PC-9 (cell line): ENCODE results near the gene SMIM21. TPM values are rescaled to one million over a fixed set of nuclear protein-coding genes. Genes with fewer than 3 reads are reported as not detected.

ENCODE experiments used
- BruUV-seq: library from RNA; stranded (reverse); fragments of 400-500 nt; replicated peaks from 2 replicates; lab custom pipeline; 2021; lab: Mats Ljungman, UMichigan
- CTCF ChIA-PET: fragments of 300-600 bp; sonication (Branson Sonifier 250); formaldehyde crosslinking; loops from one replicate; lab custom pipeline; 2022; ENCODE audit warnings: antibody characterized with exemption; lab: Charles Lee
- POLR2A ChIA-PET: fragments of 300-600 bp; sonication (Branson Sonifier 250); formaldehyde crosslinking; loops from one replicate; lab custom pipeline; 2022; ENCODE audit warnings: antibody characterized with exemption; ENCODE audit not compliant: unreplicated experiment; lab: Charles Lee
- DNase-seq, 2 experiments: peaks; one replicate each; pipeline versions ENCODE4 v3.0.0 to v3.0.0-alpha.2; 2015 to 2022; ENCODE audit warnings: mixed read lengths in 1 of 2
- H2AFZ ChIP-seq: fragments of 200-600 bp; sonication (generic); 2 replicates; pipeline ENCODE4 v1.8.1; 2017; ENCODE audit warnings: antibody characterized with exemption
- H3F3A ChIP-seq: fragments of 200-600 bp; sonication (generic); 2 replicates; pipeline ENCODE4 v1.8.1; 2017; ENCODE audit warnings: antibody characterized with exemption, mild to moderate bottlenecking, low read depth; ENCODE audit not compliant: insufficient read depth
- H3K27ac ChIP-seq: fragments of 200-600 bp; sonication (generic); 2 replicates; pipeline ENCODE4 v1.6.1; 2016; ENCODE audit warnings: mixed run types
- H3K27me3 ChIP-seq: fragments of 200-600 bp; sonication (generic); 2 replicates; pipeline ENCODE4 v1.6.1; 2016; ENCODE audit warnings: low read depth, mixed run types; ENCODE audit not compliant: insufficient read depth
- H3K36me3 ChIP-seq: fragments of 200-600 bp; sonication (generic); 2 replicates; pipeline ENCODE4 v1.6.1; 2016; ENCODE audit warnings: low read depth, mixed run types
- H3K4me1 ChIP-seq: fragments of 200-600 bp; sonication (generic); replicated peaks from 2 replicates; pipeline ENCODE4 v1.6.1; 2016; ENCODE audit warnings: mixed run types; ENCODE audit not compliant: insufficient read depth
- H3K4me2 ChIP-seq: fragments of 200-600 bp; sonication (generic); 2 replicates; pipeline ENCODE4 v1.6.1; 2017; ENCODE audit warnings: mixed run types
- H3K4me3 ChIP-seq: fragments of 200-600 bp; sonication (generic); 2 replicates; pipeline ENCODE4 v1.6.1; 2016; ENCODE audit warnings: mixed run types
- H3K79me2 ChIP-seq: fragments of 200-600 bp; sonication (generic); 2 replicates; pipeline ENCODE4 v1.6.1; 2017; ENCODE audit warnings: low read depth, mixed run types
- H3K9me2 ChIP-seq: fragments of 200-600 bp; sonication (generic); 2 replicates; pipeline ENCODE4 v1.8.1; 2017; ENCODE audit warnings: mild to moderate bottlenecking; ENCODE audit not compliant: insufficient read depth
- H3K9me3 ChIP-seq: fragments of 200-600 bp; sonication (generic); 2 replicates; pipeline ENCODE4 v1.8.1; 2016; ENCODE audit warnings: low read depth; ENCODE audit not compliant: insufficient read depth
- H4K20me1 ChIP-seq: fragments of 200-600 bp; sonication (generic); 2 replicates; pipeline ENCODE4 v1.8.1; 2017; ENCODE audit not compliant: insufficient read depth
- CTCF ChIP-seq: fragments of 200-600 bp; sonication (generic); conservative IDR thresholded peaks from 2 replicates; pipeline ENCODE4 v1.6.1; 2017; ENCODE audit warnings: mixed run types, antibody characterized with exemption, mild to moderate bottlenecking, moderate library complexity
- EZH2 ChIP-seq: fragments of 200-600 bp; sonication (generic); IDR thresholded peaks from 2 replicates; pipeline ENCODE4 v1.8.0; 2017; ENCODE audit warnings: antibody characterized with exemption, low read depth
- intact Hi-C: fragments of 100-400 bp; cut with micrococcal nuclease; formaldehyde crosslinking; loops from one replicate; pipeline ENCODE4 v1.10.0; 2022; ENCODE audit not compliant: unreplicated experiment
- total RNA-seq: library from RNA; stranded (reverse); gene quantifications from 2 replicates; pipeline ENCODE4 v1.2.3, GENCODE V29; 2021

SMIM21 gene
- total RNA-seq, 1 experiment from 2014 or later: not detected

GRCh38 chr18:75455249-75456198 is 28.0 kb upstream of the SMIM21 start:
- Histone ChIP-seq H3K27me3 (peaks cover 50% of the 10 kb centered on the region; the same call in 1 of the 2 replicates), H3K4me3 (no peak overlapping the region), H3K9me3 (no peaks in the 10 kb centered on the region), H3K27ac (no peak overlapping the region), H2AFZ (no peak overlapping the region), H3K9me2 (no peaks in the 10 kb centered on the region), H3K4me2 (no peak overlapping the region), H3K4me1 (no peaks in the 10 kb centered on the region), H3F3A (no peaks in the 10 kb centered on the region), H3K36me3 (no peaks in the 10 kb centered on the region), H4K20me1 (no peaks in the 10 kb centered on the region), H3K79me2 (no peaks in the 10 kb centered on the region)
- BruUV-seq: no TSS peak
- DNase-seq: no peak
- intact Hi-C loops: no loop called here
- CTCF ChIA-PET: no interaction called here
- POLR2A ChIA-PET: no interaction called here
- TF ChIP-seq EZH2: no peak
- TF ChIP-seq CTCF: no peak

DNA sequence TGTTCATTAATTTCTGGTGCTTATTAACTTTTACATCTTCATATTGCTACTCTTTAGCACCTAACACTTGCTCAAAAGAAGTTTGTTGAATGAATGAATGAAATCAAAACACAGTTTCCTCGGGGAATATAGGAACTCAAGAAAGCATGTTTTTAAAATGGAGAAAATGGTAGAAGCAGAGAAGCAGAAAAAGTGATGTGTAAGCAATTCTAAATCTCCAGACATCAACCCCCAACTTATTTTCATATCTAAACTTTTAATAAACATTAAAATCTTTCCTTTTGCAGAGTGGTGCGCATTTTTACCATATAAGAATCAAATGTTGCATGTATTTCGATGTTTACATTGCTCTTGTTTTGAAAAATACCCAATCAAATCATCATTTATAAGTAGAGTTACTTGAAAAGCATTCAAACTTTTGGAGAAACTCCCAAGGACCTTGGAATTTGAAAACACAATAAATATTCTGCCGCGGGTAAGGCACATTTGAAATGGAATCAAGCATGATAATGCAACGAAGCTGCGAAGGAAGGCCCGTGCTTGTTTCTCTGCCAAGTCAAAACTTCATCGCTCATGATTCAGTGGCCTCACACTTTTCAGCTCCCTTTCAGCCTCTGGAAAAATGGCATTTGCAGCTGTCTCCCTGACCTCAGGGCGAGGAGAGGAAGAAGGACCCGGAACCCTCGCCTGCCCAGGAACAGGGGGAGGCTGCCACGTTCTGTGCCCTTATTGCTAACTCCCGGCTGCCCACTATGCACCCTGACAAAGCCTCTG is 26.7 kb upstream of the SMIM21 start:
- intact Hi-C loops: no loop called here
- TF ChIP-seq EZH2 (no peak), CTCF (no peak)
- no peak overlapping the region for H2AFZ ChIP-seq
- ChIA-PET POLR2A (no interaction called here), CTCF (no interaction called here)
- no peak for DNase-seq
- H3K27ac ChIP-seq: no peak overlapping the region
- BruUV-seq: no TSS peak
- H3K36me3 ChIP-seq: no peaks in the 10 kb centered on the region
- H3K4me2 ChIP-seq: no peak overlapping the region
- H3K9me2 ChIP-seq: no peaks in the 10 kb centered on the region
- no peaks in the 10 kb centered on the region for H3K79me2 ChIP-seq
- H4K20me1 ChIP-seq: no peaks in the 10 kb centered on the region
- peaks cover 39% of the 10 kb centered on the region; the same call in 1 of the 2 replicates for H3K27me3 ChIP-seq
- H3K9me3 ChIP-seq: no peaks in the 10 kb centered on the region
- H3K4me1 ChIP-seq: no peaks in the 10 kb centered on the region
- no peak overlapping the region for H3K4me3 ChIP-seq
- H3F3A ChIP-seq: no peaks in the 10 kb centered on the region

- Histone ChIP-seq H3K4me2 (no peak overlapping the region), H2AFZ (no peak overlapping the region), H4K20me1 (no peaks in the 10 kb centered on the region), H3K4me1 (no peaks in the 10 kb centered on the region), H3K36me3 (no peaks in the 10 kb centered on the region), H3F3A (no peaks in the 10 kb centered on the region), H3K4me3 (no peak overlapping the region), H3K27ac (no peak overlapping the region), H3K27me3 (peaks cover 20% of the 10 kb centered on the region; the same call in 1 of the 2 replicates), H3K79me2 (no peaks in the 10 kb centered on the region), H3K9me2 (no peaks in the 10 kb centered on the region), H3K9me3 (no peaks in the 10 kb centered on the region)
- ChIA-PET POLR2A (no interaction called here), CTCF (no interaction called here)
- DNase-seq: no peak
- TF ChIP-seq EZH2 (no peak), CTCF (no peak)
- no TSS peak for BruUV-seq
- intact Hi-C loops: no loop called here
These were observed 23.4 kb upstream of the SMIM21 start for GRCh38 chr18:75450906-75451305.
